Measurements from ENCODE around the gene DISP2.

The DISP2 gene

GRCh38 chr15:40357723-40358470, at the start of gene DISP2:
Gene DISP2, plus strand, starts transcription at chr15:40358219. Its CDS starts 103 bp downstream, at chr15:40358322.
- peak; percentile 84 to 85 for DNase-seq

- no peak for DNase-seq
Observed at GRCh38 chr15:40309344-40309862, 48.6 kb upstream of the DISP2 start.

- peak; percentile 42 to 47 for DNase-seq
Observed at GRCh38 chr15:40310001-40310959, 47.7 kb upstream of the DISP2 start.

GRCh38 chr15:40310993-40311392, 47.0 kb upstream of the DISP2 start:
- no peak for DNase-seq

GRCh38 chr15:40312370-40313158, 45.5 kb upstream of the DISP2 start:
- no peak for DNase-seq

- no peak for DNase-seq
Observed at GRCh38 chr15:40313531-40314398, 44.3 kb upstream of the DISP2 start.

GRCh38 chr15:40314723-40315276, 43.2 kb upstream of the DISP2 start:
- DNase-seq = no peak

GRCh38 chr15:40316931-40317330, 41.1 kb upstream of the DISP2 start:
- DNase-seq = no peak

- DNase-seq = no peak
Observed at GRCh38 chr15:40317580-40317979, 40.4 kb upstream of the DISP2 start.

- DNase-seq = no peak
Observed at GRCh38 chr15:40320409-40320808, 37.6 kb upstream of the DISP2 start.

GRCh38 chr15:40320931-40321371, 37.1 kb upstream of the DISP2 start:
- DNase-seq = peak; percentile 48 to 54

- no peak for DNase-seq
Observed at GRCh38 chr15:40322531-40323238, 35.3 kb upstream of the DISP2 start.

GRCh38 chr15:40323239-40323952, 34.6 kb upstream of the DISP2 start, which contains the start of gene INAFM2:
Gene INAFM2, plus strand, starts transcription at chr15:40323692. Its CDS starts 364 bp downstream, at chr15:40324056.
- peak; percentile 82 to 87 for DNase-seq

- DNase-seq = no peak
Observed at GRCh38 chr15:40323953-40324937, 33.8 kb upstream of the DISP2 start.

GRCh38 chr15:40325188-40325587, 32.8 kb upstream of the DISP2 start:
- DNase-seq = no peak

- no peak for DNase-seq
Observed at GRCh38 chr15:40325700-40326099, 32.3 kb upstream of the DISP2 start.

GRCh38 chr15:40327457-40327856, 30.6 kb upstream of the DISP2 start:
- DNase-seq = no peak

GRCh38 chr15:40328176-40328575, 29.8 kb upstream of the DISP2 start:
- DNase-seq = no peak
